Left ventricle myocardium inferior (tissue), 1 donor: Measurements from ENCODE around the gene COLEC11. TPM values are rescaled to one million over a fixed set of nuclear protein-coding genes. Genes with fewer than 3 reads are reported as not detected.
"Not testable (repeated sequence)": the region's sequence is repeated elsewhere in the genome, so short reads cannot be mapped to it uniquely, and the experiment has no call there.

ENCODE experiments used
- DNase-seq: peaks from one replicate; pipeline ENCODE4 v3.0.0-alpha.2; 2020
- H3K27ac ChIP-seq: fragments of 200-600 bp; replicated peaks from 2 replicates; pipeline ENCODE4 v1.8.0; 2021
- H3K27me3 ChIP-seq: fragments of 200-600 bp; 2 replicates; pipeline ENCODE4 v1.8.0; 2021; ENCODE audit warnings: low read depth
- H3K36me3 ChIP-seq: fragments of 200-600 bp; 2 replicates; pipeline ENCODE4 v1.8.0; 2021
- H3K4me1 ChIP-seq: fragments of 200-600 bp; 2 replicates; pipeline ENCODE4 v1.8.0; 2021
- H3K4me3 ChIP-seq: fragments of 200-600 bp; 2 replicates; pipeline ENCODE4 v1.8.0; 2021; ENCODE audit warnings: mild to moderate bottlenecking, moderate library complexity
- H3K9me3 ChIP-seq: fragments of 200-600 bp; replicated peaks from 2 replicates; pipeline ENCODE4 v1.8.0; 2021
- intact Hi-C: fragments of 100-400 bp; cut with micrococcal nuclease; formaldehyde crosslinking; loops from one replicate; pipeline ENCODE4 v1.11.0; 2022
- total RNA-seq: library from RNA; stranded (reverse); fragmentation: NEBNext Ultra II Directional; extraction: Animal tissue kit (Norgen Biotek cat#: 25700); gene quantifications from one replicate; pipeline ENCODE4 v1.2.1, GENCODE V29; 2021
- TF ChIP-seq, protein P1 (sequence below): fragments of 200-600 bp; IDR thresholded peaks from 2 replicates; pipeline ENCODE4 v1.8.0; 2021; ENCODE audit warnings: antibody characterized with exemption, mild to moderate bottlenecking, borderline replicate concordance
- donor health status: DM: no; HTN: yes; CAD: no; lungs with severe emphysema.

Gene COLEC11
- total RNA-seq, 1 donor from 2014 or later = 4.9 TPM

GRCh38 chr2:3572620-3573019 is 22.3 kb upstream of the COLEC11 start:
- Histone ChIP-seq H3K36me3 (peaks cover 14% of the 10 kb centered on the region), H3K27me3 (no peaks in the 10 kb centered on the region), H3K4me1 (peaks cover 30% of the 10 kb centered on the region), H3K27ac (no peak overlapping the region), H3K4me3 (no peak overlapping the region), H3K9me3 (no peaks in the 10 kb centered on the region)
- intact Hi-C loops = no loop called here
- TF ChIP-seq, protein P1, sequence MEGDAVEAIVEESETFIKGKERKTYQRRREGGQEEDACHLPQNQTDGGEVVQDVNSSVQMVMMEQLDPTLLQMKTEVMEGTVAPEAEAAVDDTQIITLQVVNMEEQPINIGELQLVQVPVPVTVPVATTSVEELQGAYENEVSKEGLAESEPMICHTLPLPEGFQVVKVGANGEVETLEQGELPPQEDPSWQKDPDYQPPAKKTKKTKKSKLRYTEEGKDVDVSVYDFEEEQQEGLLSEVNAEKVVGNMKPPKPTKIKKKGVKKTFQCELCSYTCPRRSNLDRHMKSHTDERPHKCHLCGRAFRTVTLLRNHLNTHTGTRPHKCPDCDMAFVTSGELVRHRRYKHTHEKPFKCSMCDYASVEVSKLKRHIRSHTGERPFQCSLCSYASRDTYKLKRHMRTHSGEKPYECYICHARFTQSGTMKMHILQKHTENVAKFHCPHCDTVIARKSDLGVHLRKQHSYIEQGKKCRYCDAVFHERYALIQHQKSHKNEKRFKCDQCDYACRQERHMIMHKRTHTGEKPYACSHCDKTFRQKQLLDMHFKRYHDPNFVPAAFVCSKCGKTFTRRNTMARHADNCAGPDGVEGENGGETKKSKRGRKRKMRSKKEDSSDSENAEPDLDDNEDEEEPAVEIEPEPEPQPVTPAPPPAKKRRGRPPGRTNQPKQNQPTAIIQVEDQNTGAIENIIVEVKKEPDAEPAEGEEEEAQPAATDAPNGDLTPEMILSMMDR = no peak
- no peak for DNase-seq

- no peaks in the 10 kb centered on the region for H3K9me3 ChIP-seq
- peaks cover 45% of the 10 kb centered on the region for H3K4me1 ChIP-seq
- H3K36me3 ChIP-seq = peaks cover 29% of the 10 kb centered on the region
- intact Hi-C loops = no loop called here
- TF ChIP-seq, protein P1 = no peak
- H3K4me3 ChIP-seq = peak overlapping the region; percentile 92
- no peaks in the 10 kb centered on the region for H3K27me3 ChIP-seq
- DNase-seq = no peak
- H3K27ac ChIP-seq = no peak overlapping the region
Observed at GRCh38 chr2:3574155-3574554, 20.8 kb upstream of the COLEC11 start.

GRCh38 chr2:3575534-3576262 is 19.2 kb upstream of the COLEC11 start:
- DNase-seq = no peak

DNA sequence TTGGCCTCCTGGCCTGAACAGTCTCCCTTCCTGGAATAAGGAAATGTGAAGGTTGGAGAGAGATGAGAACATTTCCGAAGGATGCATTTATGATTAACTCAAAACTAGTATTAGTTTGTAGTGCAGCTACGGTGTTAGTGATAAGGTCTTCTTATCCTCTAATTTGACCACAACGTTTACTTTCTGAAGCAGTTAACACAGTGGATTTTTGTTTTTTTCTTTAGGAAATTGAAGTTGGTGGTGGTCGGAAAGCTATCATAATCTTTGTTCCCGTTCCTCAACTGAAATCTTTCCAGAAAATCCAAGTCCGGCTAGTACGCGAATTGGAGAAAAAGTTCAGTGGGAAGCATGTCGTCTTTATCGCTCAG is 18.7 kb upstream of the COLEC11 start:
- H3K4me1 ChIP-seq = peaks cover 50% of the 10 kb centered on the region

More at GRCh38 chr2:3575534-3576262, 19.2 kb upstream of the COLEC11 start:
- peaks cover 44% of the 10 kb centered on the region for H3K36me3 ChIP-seq
- H3K9me3 ChIP-seq = no peaks in the 10 kb centered on the region
- H3K4me3 ChIP-seq = peak overlapping the region; percentile 92
- H3K4me1 ChIP-seq = peaks cover 50% of the 10 kb centered on the region
- no peaks in the 10 kb centered on the region for H3K27me3 ChIP-seq
- H3K27ac ChIP-seq = peak overlapping the region; percentile 85
- TF ChIP-seq, protein P1 = no peak
- intact Hi-C loops = no loop called here

DNA sequence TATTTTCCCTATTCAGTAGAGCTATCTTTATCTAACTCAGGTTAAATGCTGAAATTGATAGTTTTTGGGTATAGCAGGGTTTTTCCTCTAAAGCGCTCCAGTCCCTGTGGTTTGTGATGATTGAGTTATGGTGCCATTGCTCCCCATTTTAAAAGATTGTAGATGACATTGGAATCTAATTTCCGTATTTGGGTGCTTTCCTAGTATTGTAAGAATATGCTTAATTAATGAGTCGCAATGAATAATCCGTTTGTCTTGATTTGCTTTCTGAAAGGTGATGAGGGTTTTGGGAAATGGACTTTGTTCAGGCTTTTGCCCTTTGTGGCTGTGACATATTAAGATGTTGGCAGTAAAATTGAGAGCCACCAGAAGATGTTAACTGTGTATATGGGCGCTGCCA is 15.9 kb upstream of the COLEC11 start:
- Histone ChIP-seq H3K9me3 (no peaks in the 10 kb centered on the region), H3K27ac (no peak overlapping the region), H3K27me3 (no peaks in the 10 kb centered on the region), H3K4me3 (no peak overlapping the region), H3K4me1 (peaks cover 53% of the 10 kb centered on the region), H3K36me3 (peaks cover 76% of the 10 kb centered on the region)
- no peak for DNase-seq
- TF ChIP-seq, protein P1 = no peak
- intact Hi-C loops = no loop called here

More for the DNA sequence above, 18.7 kb upstream of the COLEC11 start:
- DNase-seq, H3K9me3 ChIP-seq, H3K27me3 ChIP-seq, intact Hi-C loops: not testable (repeated sequence)
- peaks cover 50% of the 10 kb centered on the region for H3K36me3 ChIP-seq
- peak overlapping the region; percentile 85 for H3K27ac ChIP-seq
- H3K4me3 ChIP-seq = peak overlapping the region; percentile 92

- Histone ChIP-seq H3K27me3 (no peaks in the 10 kb centered on the region), H3K36me3 (peaks cover 82% of the 10 kb centered on the region), H3K4me3 (no peak overlapping the region), H3K4me1 (peaks cover 60% of the 10 kb centered on the region), H3K27ac (no peak overlapping the region), H3K9me3 (no peaks in the 10 kb centered on the region)
- DNase-seq = no peak
- TF ChIP-seq, protein P1 = no peak
- intact Hi-C loops = no loop called here
Observed at GRCh38 chr2:3580449-3580848, 14.5 kb upstream of the COLEC11 start.
